SW 1271 (cell line): ENCODE measurements around the gene ALKBH4.
"Not testable (repeated sequence)": the region's sequence is repeated elsewhere in the genome, so short reads cannot be mapped to it uniquely, and the experiment has no call there.

ENCODE experiments used
- DNase-seq, 2 experiments: peaks; one replicate each; lab custom pipeline; 2025; lab: John Stamatoyannopoulos, UW

Gene ALKBH4

GRCh38 chr7:102464577-102465280 lies at the start of gene ALKBH4, which contains the start of gene LRWD1:
Gene ALKBH4, minus strand, starts transcription at chr7:102464863. Its CDS starts 27 bp downstream, at chr7:102464836.
Gene LRWD1, plus strand, starts transcription at chr7:102464984. Its CDS starts 97 bp downstream, at chr7:102465081.
- peak; percentile 63 to 90 for DNase-seq

GRCh38 chr7:102512642-102513221 lies 48.1 kb upstream of the ALKBH4 start:
- DNase-seq = not testable (repeated sequence)

- DNase-seq = not testable (repeated sequence)
These were observed 47.3 kb upstream of the ALKBH4 start for GRCh38 chr7:102511860-102512522.

- not testable (repeated sequence) for DNase-seq
These were observed 45.9 kb upstream of the ALKBH4 start for GRCh38 chr7:102510575-102510974.

GRCh38 chr7:102507410-102508088 lies 42.9 kb upstream of the ALKBH4 start:
- not testable (repeated sequence) for DNase-seq

GRCh38 chr7:102505298-102506185 lies 40.9 kb upstream of the ALKBH4 start:
- DNase-seq = not testable (repeated sequence)

- not testable (repeated sequence) for DNase-seq
These were observed 38.5 kb upstream of the ALKBH4 start for GRCh38 chr7:102503141-102503540.

GRCh38 chr7:102498321-102498720 lies 33.7 kb upstream of the ALKBH4 start:
- not testable (repeated sequence) for DNase-seq

- not testable (repeated sequence) for DNase-seq
These were observed 32.6 kb upstream of the ALKBH4 start for GRCh38 chr7:102497308-102497707.

GRCh38 chr7:102496861-102497260 lies 32.2 kb upstream of the ALKBH4 start:
- not testable (repeated sequence) for DNase-seq

GRCh38 chr7:102494473-102495149 lies 29.9 kb upstream of the ALKBH4 start:
- DNase-seq = not testable (repeated sequence)

GRCh38 chr7:102494026-102494425 lies 29.4 kb upstream of the ALKBH4 start:
- not testable (repeated sequence) for DNase-seq

- not testable (repeated sequence) for DNase-seq
These were observed 28.7 kb upstream of the ALKBH4 start for GRCh38 chr7:102493220-102493935.

GRCh38 chr7:102490529-102491075 lies 25.9 kb upstream of the ALKBH4 start:
- DNase-seq = not testable (repeated sequence)

- not testable (repeated sequence) for DNase-seq
These were observed 19.7 kb upstream of the ALKBH4 start for GRCh38 chr7:102484317-102484716.

GRCh38 chr7:102481962-102482361 lies 17.3 kb upstream of the ALKBH4 start:
- DNase-seq = not testable (repeated sequence)

GRCh38 chr7:102479982-102480637 lies 15.4 kb upstream of the ALKBH4 start:
- not testable (repeated sequence) for DNase-seq

GRCh38 chr7:102479209-102479584 lies 14.5 kb upstream of the ALKBH4 start:
- not testable (repeated sequence) for DNase-seq
